HG03469 (cell line): Measurements from ENCODE around the gene XXYLT1.

Experiments used
- ATAC-seq: cut with Tn5 transposase; IDR thresholded peaks from one replicate; pipeline ENCODE4 v1.9.1; 2021; ENCODE audit warnings: mild to moderate bottlenecking, moderate library complexity, moderate number of reproducible peaks; ENCODE audit not compliant: unreplicated experiment

Gene XXYLT1

DNA sequence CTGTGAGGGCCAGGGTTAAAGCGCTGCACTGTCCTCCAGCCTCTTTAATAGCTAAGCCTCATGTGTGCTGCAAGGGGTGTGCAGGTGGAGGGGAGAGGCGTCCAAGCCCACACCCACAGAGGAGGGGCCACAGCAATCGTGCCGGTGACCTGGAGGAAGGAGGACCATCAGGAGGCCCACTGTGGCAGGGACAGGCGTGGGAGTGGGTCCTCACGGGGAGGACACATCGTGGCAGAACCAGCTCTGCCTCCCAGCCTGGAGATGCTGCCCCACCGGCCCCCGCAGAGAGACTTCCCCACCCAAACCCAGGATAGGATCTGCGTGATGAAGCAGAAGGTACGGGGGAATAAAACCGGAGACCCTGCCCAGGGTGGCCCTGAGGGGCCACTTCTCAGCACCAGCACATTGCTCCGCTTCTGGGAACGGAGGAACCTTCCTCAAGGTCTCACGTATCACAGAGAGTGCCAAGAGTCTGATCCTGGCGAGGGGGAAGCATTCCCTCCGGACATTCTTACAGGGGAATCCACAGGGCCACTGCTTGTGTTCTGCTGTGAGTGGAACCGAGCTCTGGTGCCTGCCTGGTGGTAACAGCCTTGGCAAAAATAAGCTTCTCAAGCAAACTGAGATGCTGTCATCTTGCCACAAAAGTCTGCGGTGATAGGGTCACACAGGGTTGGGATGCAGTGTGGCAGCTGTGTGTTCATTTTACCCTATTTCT lies 199.8 kb downstream of the XXYLT1 start:
- ATAC-seq = no peak

DNA sequence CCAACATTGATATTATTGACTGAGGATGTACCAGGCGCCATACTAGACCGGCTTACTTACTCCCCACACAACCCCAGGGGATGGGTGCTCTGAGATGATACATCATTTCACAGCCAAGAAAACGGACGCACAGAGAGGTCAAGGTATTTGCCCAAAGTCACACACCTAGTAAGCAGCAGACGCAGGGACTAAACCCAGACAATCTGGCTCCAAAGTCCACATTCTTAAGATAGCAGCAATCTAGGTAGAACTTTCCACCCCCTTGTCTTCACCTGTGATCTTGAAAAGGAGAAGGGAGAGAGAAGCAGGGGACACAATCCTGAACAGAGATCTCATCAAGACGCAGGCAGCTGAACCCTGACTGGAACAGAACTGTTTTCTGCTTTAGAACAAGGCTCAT lies 200.6 kb downstream of the XXYLT1 start:
- ATAC-seq = no peak

DNA sequence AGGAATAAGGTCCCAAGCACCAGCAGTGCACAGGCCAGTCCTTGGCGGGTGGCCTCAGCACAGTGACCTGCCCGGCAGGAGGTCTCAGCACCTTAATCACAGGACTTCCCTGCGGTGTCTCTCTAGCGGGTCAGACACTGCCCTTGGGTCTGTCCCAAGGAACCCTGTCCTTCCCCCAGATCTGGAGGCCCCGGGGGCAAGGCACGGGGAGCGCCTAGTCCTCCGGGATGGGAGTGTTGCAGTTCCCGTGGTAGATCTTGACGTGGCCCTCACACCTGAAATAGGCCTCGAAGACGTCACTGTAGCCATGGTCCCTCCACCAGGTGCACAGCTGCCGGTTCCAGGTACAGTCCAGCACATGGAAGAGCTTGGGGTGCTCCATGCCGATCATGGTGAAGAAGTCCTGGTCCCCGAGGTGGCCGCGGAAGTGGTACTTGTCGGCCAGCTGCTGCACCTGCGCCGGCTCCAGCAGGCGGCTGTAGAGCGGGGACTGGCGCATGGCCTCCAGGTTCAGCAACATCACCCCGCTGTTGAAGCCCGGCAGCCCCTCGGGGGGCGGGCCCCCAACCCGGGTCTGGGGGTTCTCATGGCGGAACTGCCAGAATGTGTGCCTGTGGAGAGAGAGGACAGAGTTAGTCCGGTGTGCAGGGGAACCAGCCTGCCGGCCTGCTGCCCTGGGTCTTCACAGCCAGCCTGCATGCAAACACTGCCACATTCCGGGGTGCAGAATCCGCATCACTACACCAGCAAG lies 201.3 kb downstream of the XXYLT1 start:
- no peak for ATAC-seq

DNA sequence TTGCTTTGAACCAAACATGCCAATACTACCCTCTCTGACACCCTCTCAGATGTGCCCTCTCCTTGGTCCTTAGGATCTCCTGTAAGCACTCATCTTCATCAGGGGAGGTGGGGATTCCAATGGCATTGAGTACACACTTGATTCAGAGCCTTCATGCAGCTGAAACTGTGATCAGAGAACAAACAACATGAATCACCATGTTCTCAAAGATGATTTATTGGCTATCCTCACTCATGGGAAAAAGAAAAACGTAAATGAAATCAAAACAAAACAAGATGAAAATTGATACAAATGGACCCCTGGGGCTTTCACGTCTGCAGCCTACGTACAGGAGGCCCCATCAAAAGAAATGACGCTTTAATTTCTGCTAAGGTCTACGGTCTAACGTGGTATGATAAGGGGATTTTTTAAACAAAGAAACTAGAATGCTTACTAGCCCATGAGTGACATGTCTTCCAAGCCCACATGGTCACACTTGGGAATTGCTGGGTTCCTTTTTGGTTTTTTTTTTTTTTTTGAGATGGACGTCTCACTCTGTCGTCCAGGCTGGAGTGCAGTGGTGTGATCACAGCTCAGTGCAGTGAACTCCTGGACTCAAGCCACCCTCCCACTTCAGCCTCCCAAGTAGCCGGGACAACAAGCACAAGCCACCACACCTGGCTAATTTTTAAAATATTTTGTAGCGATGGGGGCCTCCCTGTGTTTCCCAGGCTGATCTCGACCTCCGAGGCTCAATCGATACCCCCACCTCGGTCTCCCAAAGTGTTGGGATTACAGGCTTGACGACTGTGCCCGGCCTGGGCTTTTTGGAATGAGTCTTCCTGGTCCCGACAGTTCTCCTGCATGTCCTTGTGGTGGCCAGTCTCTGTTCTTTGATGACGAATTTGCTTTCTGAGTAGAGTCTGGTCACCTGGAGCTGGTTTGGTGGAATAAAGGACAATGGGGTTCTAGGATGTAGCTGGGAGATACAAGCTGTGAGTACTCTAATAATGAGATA lies 202.6 kb downstream of the XXYLT1 start:
- ATAC-seq = no peak

DNA sequence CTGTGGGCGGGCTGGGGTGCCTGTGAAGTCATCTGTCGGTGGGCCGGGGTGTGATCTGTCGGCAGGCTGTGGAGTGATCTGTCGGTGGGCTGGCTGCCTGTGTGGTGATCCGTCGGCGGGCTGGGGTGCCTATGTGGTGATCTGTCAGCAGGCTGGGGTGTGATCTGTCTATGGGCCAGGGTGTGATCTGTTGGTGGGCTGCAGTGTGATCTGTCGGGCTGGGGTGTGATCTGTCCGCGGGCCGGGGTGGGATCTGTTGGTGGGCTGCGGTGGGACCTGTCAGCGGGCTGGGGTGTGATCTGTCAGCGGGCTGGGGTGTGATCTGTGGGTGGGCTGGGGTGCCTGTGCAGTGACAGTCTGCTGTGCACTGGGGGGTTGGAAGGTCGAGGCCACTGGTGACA lies 204.5 kb downstream of the XXYLT1 start:
- ATAC-seq = no peak

DNA sequence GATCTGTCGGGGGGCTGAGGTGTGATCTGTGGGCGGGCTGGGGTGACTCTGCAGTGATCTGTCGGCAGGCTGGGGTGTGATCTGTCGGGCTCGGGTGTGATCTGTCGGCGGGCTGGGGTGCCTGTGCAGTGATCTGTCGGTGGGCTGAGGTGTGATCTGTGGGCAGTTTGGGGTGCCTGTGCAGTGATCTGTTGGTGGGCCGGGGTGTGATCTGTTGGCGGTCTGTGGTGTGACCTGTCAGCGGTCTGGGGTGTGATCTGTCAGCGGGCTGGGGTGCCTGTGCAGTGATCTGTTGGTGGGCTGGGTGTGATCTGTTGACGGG lies 205.1 kb downstream of the XXYLT1 start:
- ATAC-seq = no peak

DNA sequence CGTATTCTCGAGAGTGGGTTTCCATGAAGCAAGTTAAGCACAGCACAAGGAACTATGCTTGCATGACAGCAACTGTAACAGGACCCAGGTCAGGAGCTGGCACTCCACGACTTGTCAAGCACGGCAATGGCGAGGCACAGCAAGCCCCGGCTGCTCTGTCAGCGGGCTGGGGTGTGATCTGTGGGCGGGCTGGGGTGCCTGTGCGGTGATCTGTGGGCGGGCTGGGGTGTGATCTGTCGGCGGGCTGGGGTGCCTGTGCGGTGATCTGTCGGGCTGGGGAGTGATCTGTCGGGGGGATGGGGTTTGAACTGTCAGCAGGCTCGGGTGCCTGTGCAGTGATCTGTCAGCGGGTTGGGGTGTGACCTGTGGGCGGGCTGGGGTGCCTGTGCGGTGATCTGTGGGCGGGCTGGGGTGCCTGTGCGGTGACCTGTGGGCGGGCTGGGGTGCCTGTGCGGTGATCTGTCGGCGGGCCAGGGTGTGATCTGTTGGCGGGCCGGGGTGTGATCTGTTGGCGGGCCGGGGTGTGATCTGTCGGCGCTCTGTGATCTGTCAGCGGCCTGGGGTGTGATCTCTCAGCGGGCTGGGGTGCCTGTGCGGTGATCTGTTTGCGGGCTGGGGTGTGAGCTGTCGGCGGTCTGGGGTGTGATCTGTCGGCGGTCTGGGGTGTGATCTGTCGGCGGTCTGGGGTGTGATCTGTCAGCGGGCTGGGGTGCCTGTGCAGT lies 205.7 kb downstream of the XXYLT1 start:
- no peak for ATAC-seq

DNA sequence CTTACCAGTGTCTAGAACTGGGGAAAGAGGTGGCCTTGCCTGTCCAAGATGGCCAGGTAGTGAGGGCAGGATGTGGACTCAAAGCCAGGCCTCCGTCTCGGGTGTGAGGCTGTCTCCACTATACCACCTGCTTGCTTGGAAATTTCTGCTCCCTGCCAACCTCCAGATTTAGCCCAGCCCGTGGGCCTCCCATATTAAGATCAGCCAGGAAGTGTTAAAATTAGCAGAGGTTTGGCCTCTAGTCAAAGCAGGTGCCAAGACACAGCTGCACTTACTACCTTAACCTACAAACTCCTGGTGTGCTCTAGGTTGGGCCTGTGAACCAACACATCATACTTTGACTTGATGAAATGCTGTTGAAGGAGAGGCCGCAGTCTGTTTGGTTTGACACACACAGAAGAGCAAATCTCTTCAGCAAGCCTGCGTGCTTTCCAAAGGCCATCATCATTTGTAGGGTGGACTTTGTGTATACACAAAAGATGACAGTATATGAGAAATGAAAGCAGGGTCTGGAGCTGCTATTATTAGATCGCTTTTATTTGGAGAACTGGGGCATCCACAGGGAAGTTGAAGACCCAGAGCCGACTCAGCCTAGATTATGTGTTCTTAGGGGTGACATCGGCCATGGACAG lies 206.5 kb downstream of the XXYLT1 start:
- ATAC-seq = no peak

DNA sequence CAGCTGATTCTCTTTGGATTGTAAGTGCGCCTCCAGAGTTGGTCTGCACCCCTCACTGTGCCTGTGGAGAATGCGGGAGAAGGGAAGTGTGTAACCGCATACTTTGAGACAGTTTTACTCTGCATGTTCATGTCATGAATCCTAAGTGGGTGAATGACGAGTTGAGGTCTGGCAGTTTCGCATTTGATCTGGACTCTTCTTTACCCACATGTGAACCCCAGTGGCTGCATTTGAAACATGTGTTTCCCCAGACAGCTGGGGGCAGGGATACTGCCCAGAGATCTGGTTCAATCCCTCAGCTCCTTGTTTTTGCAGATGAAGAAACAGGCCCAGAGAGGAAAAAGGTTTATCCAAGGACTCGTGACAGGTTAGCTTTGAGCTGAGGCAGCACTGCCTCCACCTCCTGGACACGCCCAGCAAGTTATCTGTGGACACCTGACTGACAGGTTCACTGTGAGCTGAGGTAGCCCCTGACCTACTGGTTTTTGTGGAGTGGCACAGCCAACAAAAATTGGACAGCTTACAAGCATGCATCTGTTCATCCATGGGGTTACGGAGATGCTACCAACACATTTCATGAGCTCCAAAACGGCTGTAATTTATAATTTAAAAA lies 207.3 kb downstream of the XXYLT1 start:
- no peak for ATAC-seq

DNA sequence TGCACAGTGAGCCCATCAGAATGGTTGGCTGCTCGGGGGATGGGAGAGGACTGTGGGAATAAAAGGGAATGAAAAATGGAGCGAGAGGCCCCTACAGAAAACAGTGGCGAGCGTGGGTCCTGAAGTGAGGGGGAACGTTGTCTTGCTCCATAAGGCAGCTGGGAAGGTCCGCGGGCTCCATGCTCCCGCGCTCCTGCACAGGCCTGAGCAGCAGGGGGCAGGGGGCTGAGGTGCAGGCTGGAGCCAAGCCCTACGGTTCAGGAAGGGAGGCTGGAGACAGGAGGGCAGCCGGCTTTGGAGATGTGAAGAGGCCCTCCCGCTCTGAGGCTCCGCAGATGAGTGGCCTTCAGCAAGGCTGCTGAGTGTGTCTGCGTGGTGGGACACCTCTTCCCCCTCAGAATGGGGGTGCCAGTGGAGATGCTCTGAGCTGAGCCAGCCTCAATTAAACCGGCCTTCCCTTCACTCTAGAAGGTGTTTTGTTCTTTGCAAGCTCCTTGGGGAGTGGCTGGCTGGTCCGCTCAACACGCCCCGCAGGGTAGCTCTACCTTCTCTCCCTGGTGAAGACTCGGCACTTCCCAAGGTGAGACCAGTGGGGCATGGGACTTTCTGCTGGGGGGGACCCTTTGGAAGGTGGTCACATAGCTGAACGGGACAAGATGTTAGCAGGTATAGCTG lies 208.0 kb downstream of the XXYLT1 start:
- no peak for ATAC-seq

DNA sequence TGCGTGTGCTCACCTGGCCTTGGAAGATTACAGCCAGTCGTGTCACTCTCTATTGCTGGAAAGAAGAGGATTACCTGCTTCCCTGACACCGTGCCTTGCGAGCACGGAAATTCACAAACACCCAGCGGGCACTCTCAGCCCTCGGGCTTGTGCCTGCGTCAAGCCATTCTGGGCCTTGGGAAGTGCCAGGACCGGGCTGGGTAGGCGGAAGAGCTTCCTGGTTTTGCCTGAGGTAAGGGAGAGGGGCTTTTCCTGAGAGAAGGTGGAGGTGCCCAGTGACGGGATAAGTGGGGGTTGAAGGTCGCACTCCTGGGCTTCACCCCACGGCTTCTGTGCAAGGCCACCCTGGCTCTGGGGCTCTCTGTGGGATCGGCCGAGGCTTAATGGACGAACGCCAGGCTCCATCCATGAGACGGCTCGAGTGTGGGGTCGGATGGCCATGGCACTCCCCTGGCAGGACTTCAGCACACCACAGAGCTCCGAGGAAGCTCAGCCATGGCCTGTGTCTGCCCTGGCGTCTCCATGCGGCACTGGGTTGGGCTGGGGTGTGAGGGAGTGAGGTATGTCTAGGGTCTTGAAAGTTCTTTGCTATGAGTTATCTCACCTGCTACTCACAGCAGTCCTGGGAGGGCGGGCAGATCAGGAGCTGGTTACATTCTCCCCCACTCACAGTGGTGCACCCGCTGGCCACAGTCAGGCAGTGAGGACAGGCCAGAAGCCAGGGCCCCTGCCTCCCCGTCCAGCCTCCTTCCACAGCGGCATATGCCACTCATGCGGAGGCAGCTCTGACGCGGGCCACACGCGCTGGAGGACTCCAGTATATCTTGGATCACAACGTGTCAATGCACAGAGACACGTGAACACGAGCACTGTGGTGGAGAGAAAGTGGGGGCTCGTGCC lies 209.0 kb downstream of the XXYLT1 start:
- no peak for ATAC-seq

DNA sequence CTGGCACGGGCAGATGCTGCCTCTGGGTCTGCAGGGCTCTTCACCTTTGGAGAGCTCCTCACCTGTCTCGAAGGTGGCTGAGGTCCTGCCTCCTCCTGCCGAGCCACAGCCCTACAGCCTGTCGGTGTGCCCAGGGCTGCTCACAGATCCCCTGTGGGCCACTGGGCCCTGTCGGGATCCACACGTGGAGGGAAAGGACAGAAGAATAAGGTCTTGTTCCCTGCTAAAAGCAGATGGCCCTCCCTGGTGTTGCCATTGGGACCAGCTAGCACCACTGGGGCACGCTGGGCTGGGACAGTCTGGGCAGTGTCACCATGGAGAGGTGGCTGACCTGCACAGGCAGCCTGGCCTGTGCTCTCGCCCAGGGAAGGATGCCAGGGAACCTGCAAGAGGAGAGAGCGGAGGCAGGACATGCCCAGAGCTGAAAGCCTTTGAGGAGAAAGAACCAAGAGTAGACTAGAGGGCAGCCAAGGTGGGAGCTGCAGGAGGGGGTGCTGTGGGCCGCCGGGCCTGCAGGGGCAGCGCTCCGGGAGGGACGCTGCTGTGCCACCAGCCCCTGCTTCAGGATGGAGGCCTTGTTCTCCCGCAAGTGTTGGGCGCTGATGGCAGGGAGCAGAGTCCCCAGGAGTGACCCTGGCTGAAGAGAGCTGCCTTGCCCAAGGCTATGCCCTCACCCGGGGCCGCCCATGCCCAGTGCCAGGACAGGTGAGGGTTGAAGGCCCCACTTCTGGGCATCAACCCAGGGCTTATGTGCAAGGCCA lies 210.2 kb downstream of the XXYLT1 start:
- no peak for ATAC-seq

DNA sequence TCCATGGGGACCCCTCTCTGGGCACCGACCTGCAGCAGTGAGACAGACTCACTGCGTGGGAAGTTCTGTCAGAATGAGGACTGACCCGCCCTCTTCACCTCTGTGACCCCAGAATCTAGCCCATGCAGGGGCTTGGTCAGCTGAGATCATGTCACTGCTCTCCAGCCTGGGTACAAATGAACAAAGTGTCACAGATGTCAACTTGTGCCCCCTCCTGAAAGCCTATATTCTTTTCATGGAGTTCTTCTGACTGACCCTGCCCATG lies 210.8 kb downstream of the XXYLT1 start:
- ATAC-seq = no peak

DNA sequence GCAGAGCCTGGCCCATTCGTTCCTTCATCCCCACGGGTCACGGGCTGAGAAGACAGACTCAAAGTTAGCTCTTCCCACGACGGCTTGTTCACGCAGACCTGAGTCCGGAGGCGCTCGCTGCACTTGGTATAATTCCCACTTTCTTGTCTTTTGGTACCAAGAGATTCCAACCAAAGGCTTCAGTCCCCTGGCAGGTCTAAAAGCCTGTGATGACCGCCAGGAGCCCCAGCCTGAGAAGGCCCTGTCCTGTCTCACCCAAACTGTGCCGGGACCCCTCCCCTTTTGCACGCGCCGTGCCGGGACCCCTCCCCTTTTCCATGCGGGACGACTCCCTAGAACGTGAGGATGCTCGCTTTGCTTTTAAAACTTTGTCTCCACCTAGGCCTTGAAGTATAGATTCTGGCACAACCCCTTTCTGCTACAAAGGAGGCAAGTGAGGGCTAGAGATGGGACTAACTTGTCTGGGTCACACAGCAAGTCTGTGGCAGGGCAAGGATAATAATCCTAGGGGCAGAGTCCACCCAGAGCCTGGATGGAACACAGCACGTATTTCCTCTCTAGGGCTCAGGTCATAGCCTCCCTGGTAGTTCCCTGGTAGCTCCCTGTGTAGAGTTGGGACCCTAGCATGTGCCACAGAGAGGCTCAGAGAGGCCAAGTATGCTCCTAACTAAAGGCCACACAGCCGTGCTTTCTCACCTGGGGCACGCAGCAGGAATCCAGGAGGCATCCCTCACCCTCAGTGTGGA lies 211.3 kb downstream of the XXYLT1 start:
- ATAC-seq = no peak

DNA sequence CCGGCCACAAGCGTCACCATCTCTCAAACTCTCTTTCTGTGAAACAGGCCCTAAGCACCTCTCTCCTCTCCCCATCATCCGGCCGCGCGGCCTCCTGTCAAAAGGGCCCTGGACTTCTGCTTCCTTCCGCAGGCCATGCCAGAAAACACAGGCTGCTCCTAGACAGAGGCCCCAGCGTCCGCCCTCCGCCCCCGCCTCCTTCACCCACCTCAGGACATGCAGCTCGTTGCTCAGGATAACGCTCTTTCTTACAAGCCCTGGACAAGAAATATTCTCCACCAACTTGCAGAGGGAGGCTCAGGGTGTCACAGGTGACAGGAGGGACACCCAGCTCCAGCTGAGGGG lies 212.0 kb downstream of the XXYLT1 start:
- ATAC-seq = no peak

DNA sequence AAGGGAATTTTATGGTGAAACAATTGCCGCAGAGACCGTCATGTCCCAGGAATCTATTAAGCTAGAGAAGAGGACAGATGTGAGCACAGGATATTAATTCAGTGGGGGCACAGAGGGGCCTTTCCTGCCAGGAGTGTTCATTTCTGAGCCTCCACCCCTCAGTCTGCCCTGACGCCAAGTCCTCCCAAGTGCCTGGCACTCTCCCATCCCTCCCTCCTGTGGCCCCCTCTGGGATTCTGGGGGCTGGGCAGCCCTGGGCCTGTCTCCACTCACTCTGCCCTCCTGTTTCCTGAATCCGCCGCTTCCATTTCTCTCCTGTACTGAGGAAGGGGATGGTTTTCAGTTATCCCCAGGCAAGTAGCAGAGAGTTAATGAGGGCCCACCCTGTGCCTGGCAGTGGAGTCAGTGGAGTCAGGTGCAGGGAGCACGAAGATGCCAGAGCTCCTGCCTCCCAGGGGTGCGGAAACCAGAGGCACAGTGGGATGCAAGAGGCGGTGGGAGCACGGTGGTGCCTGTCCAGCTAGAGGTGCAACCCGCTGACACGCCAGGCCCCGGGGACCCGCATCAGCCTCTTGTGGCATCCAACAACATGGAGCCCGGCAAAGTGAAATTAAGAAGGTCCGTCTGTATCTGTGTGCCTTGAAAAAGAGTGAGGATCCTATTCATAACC lies 212.5 kb downstream of the XXYLT1 start:
- ATAC-seq = no peak

DNA sequence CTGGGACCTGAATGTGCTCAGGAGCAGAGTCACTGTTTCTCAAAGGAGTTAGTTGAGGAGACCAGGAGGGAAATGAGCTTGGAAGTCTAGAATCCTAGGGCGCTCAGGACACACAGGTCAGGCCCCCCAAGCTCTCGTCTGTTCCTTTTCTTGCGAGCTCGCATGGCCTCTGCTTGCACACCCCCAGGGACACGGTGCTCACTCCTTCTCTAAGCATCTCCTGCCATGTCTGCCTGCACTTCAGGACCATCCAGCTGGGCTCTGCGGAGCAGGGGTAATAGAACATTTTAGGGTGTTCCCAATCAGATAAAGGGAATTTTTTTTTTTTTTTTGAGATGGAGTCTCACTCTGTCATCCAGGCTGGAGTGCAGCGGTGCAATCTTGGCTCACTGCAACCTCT lies 213.2 kb downstream of the XXYLT1 start:
- ATAC-seq = no peak
